Stimulated activated CD4-positive, alpha-beta T cell treated with anti-CD3 and anti-CD28 coated beads, TNF-alpha, amount 100 ng/mL, for 48 hours (primary cell): ENCODE measurements around the gene SPDYE3.
"Not testable (repeated sequence)": the region's sequence is repeated elsewhere in the genome, so short reads cannot be mapped to it uniquely, and the experiment has no call there.

Experiments
- DNase-seq, 3 donors: peaks; one replicate each; pipeline ENCODE4 v3.0.0-alpha.2; 2020; ENCODE audit warnings: low read depth in 3 of 3

SPDYE3 gene

DNA sequence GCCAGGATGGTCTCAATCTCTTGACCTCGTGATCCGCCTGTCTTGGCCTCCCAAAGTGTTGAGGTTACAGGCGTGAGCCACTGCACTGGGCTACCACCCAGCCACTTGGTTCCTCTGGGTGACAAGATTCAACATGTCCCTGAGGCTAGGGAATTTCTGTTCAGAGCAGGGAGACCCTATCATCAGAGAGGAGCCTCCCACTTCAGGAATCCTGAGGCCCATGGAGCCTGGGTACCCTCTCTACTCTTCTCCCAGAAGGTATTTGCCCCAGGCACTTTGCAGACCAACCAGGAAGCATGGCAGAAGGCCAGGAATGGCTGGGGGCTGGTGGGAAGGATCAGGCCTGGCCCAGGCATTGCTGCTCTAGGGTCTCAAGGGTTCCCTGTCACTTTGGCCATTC lies 19.2 kb upstream of the SPDYE3 start:
- DNase-seq, result not testable (repeated sequence)

- DNase-seq, result not testable (repeated sequence)
Observed at GRCh38 chr7:100292162-100292561, 15.3 kb upstream of the SPDYE3 start.

DNA sequence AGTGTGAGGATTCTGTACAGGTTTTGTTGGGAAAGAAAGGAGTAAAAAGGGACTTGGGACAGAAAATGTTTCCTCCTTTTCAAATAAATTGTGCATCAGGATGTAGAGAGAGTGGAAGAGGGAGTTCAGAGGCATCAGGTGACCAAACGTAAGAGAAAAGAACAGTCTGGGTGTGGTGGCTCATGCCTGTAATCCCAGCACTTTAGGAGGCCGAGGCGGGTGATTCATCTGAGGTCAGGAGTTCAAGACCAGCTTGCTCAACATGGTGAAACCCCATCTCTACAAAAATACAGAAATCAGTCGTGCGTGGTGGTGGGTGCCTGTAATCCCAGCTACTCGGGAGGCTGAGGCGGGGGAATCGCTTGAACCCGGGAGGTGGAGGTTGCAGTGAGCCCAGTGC lies 12.2 kb upstream of the SPDYE3 start:
- not testable (repeated sequence) for DNase-seq

- DNase-seq, result not testable (repeated sequence)
Observed at GRCh38 chr7:100297852-100298631, 9.5 kb upstream of the SPDYE3 start.

DNA sequence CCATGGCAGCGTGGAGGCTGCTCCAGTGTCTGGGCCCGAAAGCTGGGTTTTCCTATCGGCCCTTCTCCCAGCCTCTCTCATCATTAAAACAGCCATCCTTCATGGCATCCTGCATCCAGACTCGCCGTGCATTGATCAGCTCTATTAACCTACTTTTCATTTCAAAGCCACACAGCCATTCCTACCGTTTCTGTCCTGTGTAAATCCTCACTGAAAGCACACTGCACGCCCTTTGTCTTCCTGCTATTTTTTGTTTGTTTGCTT lies 8.9 kb upstream of the SPDYE3 start:
- DNase-seq, result not testable (repeated sequence)

DNA sequence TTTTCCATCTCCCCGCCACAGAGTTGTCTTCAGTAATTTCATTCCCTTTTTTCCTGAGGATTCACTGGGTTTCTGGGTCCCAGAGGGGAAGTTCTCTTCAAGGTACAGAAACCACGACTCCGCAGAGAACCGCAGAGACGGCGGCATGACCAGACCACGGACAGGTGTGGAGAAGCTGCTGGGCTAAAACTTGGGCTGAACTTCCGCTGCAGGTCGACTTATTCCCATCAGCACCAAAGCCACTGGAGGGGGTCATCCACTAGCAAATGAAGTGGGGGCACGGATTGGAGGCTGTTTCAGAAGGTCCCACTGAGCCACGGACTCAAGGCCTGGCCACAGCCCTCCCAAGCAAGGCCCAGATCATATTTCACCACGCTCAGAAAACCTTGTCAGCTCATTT lies 3.0 kb upstream of the SPDYE3 start:
- not testable (repeated sequence) for DNase-seq

GRCh38 chr7:100318329-100318728 lies 10.8 kb downstream of the SPDYE3 start:
- DNase-seq, result not testable (repeated sequence)

DNA sequence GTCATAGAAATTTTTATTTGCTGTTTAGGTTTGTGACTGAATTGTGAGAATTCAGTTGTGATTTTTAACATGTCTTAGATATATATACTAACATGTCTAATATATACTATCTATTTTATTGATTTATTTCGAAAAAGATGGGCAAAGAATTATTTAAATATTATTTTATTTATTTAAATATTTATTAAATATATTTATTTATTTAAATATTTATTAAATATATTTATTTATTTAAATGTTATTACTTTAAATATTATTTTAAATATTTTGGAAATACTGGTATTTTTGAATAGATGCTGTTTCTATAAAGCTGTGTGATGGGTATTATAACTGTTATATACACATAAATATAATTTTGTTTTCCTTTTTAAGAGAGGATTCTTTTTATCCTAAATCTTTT lies 14.1 kb downstream of the SPDYE3 start:
- not testable (repeated sequence) for DNase-seq

GRCh38 chr7:100324194-100324593 lies 16.7 kb downstream of the SPDYE3 start:
- not testable (repeated sequence) for DNase-seq

DNA sequence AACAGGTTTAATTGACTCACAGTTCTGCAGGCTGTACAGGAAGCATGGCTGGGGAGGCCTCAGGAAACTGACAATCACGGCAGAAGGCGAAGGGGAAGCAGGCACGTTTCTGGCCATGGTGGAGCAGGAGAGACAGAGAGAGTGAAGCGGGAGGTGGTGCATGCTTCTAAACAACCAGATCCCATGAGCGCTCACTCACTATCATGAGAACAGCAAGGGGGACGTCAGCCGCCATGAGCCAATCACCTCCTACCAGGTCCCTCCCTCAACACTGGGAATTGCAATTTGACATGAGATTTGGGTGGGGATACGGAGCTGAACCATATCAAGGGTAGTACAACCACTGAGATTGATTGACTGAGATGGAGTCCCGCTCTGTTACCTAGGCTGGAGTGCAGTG lies 18.2 kb downstream of the SPDYE3 start:
- DNase-seq, result not testable (repeated sequence)

- not testable (repeated sequence) for DNase-seq
Observed at GRCh38 chr7:100326914-100327313, 19.4 kb downstream of the SPDYE3 start.

DNA sequence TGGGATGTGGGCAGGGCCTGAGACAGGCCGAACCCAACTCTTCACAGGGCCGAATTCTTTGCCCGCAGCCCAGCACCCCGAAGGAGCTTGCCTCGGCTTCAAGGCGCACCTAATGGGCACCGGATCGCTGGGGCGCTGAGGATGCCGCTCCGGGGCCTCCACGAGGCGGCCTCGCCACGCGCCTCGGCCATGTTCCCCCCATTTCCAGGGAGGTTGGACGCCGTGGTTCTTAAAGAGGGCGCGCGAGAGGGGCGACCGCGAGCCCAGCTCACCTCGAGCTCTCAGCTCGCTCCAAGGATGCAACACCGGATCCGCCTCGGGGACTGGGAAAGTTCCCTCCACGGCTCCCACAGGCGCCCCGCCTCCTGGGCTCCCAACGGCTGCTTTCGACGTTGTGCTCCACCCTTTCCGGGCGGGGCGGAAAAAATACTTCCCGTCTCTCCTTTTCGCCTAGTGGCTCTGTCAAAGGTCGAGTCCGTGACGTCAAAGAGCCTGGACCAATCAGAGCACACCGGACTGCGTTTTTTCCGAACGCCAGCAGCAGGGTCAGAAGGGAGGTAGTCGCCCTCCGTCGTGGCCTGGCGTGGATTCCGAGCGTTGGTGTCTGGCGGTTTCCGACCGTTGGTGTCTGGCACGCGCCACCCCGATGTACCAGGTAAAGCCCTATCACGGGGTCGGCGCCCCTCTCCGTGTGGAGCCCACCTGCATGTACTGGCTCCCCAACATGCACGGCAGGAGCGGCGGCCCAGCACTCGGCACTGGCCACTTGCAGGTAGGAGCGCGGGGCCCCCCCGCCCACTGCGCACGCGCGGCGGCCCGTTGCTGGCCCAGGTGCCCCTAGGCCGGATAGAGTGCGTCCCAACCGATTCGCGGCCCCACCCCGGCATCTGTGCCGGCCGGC lies 28.3 kb downstream of the SPDYE3 start:
- peak; percentile 67 to 81 (median 69) for DNase-seq

- not testable (repeated sequence) for DNase-seq
Observed at GRCh38 chr7:100338083-100338696, 30.7 kb downstream of the SPDYE3 start.

GRCh38 chr7:100341286-100341685 lies 33.8 kb downstream of the SPDYE3 start:
- DNase-seq, result not testable (repeated sequence)

- no peak for DNase-seq
Observed at GRCh38 chr7:100342765-100343164, 35.3 kb downstream of the SPDYE3 start.

DNA sequence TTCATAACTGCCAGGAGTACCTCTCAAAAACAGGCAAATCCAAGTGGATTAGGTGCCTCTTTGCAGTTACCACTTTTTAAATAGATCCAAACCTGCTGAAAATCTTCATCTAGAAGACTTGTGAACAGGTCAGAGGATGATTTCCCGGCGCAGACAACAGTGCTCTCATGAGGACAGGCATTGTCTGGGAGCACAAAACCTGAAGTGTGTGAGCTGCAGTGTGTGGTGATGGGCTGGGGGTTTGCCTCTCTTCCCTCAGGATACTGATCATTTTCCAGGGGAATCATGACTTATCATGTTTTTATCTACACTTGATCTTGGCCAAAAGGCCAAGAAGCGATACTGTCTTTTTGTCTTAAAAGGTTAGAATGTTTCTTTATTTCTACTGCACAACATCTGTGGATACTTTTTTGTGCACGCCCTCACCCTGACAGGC lies 36.6 kb downstream of the SPDYE3 start:
- DNase-seq, result not testable (repeated sequence)

DNA sequence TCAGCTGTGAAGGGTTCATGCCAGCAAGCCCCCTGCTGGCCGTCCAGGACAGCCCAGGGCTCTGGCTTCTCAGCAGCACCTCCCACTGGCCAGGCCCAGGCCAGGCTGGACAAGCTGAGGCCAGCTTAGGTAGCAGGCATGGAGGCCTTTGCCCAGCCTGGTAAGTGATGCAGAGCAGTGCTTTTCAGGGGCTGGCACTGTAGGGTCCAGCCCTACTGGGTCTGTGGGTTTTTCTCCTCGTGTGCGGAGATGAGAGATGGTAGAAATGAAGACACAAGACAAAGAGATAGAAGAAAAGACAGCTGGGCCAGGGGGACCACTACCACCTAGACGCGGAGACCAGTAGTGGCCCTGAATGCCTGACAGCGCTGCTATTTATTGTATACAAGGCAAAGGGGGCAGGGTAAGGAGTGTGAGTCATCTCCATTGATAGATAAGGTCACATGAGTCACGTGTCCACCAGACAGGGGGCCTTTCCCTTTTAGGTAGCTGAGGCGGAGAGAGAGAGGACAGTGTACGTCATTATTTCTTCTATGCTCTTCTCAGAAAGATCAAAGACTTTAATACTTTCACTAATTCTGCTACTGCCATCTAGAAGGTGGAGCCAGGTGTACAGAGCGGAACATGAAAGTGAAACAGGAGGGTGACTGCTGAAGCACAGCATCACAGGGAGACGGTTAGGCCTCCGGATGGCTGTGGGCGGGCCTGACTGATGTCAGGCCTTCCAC lies 37.2 kb downstream of the SPDYE3 start:
- peak; percentile 52 to 77 (median 65) for DNase-seq

DNA sequence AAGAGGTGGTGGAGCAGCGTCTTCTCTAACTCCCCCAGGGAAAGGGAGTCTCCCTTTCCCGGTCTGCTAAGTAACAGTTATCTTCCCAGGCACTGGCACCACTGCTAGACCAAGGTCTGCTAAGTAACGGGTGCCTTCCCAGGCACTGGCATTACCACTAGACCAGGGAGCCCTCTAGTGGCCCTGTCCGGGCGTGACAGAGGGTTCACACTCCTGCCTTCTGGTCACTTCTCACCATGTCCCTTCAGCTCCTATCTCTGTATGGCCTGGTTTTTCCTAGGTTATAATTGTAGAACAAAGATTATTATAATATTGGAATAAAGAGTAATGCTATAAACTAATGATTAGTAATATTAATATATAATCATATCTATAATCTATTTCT lies 37.8 kb downstream of the SPDYE3 start:
- peak in 2 of 3 donors; percentile 41 to 48 for DNase-seq

DNA sequence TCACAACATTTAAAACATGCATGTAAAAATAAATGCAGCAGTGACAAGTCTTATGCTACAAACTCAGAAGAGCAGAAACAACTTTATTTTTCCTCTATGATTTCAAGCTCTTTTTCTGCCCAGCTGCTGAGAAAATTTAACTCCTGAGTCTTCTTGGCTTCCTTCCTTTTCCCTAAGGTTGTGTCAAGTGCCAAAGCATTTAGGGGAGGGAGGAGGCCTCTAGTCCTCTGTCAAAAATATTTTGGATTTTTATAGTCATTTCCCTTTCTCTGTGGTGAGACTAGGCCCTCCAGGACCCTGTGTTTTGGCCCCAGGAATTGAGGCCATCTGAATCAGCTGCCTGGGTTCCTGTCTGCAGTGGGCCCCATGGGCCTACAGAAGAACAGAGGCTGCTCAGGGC lies 39.4 kb downstream of the SPDYE3 start:
- DNase-seq, result no peak

DNA sequence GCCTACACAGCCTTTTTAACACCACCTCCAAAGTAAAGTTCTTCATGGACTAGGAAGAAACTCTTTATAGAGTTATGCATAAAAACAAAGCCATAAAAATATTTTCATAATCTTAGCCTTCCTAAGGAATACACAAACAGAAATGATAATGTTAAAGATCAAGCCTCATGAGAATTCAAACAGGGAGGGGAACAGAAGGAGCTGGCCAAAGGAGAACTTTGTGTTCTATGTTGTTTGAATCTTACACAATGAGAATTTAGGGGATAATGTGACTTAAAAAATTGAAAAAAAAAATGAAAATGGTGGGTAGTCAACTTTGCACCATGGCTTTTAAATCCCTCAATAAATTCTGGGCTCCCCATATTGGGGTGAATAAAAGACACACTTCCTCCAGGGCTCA lies 41.3 kb downstream of the SPDYE3 start:
- DNase-seq, result no peak

GRCh38 chr7:100349757-100350156 lies 42.3 kb downstream of the SPDYE3 start:
- DNase-seq, result no peak

- no peak for DNase-seq
Observed at GRCh38 chr7:100351657-100352058, 44.2 kb downstream of the SPDYE3 start.
